ENCODE results near the gene CCDC32.
"Not testable (repeated sequence)": the region's sequence is repeated elsewhere in the genome, so short reads cannot be mapped to it uniquely, and the experiment has no call there.

Gene CCDC32, protein sequence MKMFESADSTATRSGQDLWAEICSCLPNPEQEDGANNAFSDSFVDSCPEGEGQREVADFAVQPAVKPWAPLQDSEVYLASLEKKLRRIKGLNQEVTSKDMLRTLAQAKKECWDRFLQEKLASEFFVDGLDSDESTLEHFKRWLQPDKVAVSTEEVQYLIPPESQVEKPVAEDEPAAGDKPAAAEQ

DNA sequence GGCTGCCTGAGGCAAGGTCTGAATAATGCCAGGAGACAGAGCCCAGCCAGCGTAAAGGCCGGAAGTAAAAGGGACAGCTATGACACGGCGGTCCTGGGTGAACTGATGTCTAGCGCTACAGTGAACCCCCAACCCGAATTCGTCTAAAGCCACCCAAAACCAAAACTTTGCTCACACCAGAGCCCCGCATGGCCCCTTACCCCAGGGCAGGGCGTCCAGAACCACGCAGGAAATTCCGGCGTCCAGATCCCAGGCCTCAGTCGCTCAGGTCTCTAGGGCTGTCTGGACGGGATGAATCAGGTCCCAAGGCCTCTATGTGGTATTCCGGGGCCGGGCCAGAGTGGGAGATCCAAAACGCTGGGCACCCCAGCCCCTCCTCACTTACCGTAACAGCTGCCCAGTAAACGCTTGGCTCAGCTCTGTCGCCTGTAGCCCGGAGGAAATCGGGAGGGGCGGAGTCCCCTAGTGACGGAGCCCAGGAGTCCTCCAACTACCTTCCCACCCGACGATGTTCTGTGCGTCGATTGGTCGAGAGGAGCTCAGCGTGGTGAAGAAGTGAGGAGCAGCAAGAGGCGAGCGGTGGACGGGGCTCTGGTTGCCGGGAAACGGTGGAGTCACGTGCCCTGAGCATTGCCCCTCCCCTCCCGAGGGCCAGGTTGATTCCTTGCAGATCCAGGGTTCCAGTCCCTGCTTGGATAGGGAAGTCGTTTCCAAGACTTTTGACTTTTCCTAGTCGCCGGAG is at the start of gene CCDC32:
TSS of gene CCDC32 (minus strand) at position 452 of the 742 bp plus-strand sequence. CDS start 2,027 bp downstream, outside the sequence.
- peak; percentile 98 for DNase-seq

DNA sequence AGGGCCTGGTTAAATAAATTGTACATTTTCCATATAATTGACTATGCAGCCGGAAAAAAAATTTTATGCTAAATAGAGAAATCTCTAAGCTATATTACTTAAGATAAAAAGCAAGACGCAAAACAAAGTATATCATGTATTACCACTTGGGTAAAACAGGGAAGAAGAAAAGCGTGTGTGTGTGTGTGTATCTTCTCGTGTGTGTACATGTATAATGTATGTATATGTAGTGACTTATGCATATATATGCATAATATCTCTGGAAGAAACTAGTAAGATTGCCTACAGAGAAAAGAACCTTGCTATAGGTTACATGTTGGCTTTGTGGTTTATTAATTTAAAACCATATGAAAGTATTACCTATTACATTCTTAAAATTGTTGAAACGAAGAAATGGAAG is 48.2 kb upstream of the CCDC32 start:
- no peak for DNase-seq

- DNase-seq, result no peak
Measured at GRCh38 chr15:40603935-40604334, 39.1 kb upstream of the CCDC32 start.

- DNase-seq, result no peak
Measured at GRCh38 chr15:40600956-40601355, 36.1 kb upstream of the CCDC32 start.

- no peak for DNase-seq
Measured at GRCh38 chr15:40598672-40599071, 33.8 kb upstream of the CCDC32 start.

DNA sequence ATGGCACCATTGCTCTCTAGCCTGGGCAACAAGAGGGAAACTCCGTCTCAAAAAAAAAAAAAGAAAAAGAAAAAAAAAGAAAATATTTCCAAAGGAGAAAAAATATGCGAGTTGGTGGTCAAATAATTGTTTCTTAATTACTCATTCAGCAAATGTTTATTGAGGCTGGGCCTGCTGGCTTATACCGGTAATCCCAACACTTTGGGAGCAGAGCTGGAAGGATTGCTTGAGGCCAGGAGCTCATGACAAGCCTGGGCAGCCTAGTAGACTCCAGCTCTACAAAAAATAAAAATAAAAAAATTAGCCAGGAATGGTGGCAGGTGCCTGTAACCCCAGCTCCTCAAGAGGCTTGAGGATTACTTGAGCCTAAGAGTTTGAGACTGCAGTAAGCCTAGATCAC is 33.3 kb upstream of the CCDC32 start:
- DNase-seq, result no peak

- DNase-seq, result no peak
Measured at GRCh38 chr15:40597024-40597423, 32.2 kb upstream of the CCDC32 start.

- DNase-seq, result no peak
Measured at GRCh38 chr15:40595773-40596172, 30.9 kb upstream of the CCDC32 start.

DNA sequence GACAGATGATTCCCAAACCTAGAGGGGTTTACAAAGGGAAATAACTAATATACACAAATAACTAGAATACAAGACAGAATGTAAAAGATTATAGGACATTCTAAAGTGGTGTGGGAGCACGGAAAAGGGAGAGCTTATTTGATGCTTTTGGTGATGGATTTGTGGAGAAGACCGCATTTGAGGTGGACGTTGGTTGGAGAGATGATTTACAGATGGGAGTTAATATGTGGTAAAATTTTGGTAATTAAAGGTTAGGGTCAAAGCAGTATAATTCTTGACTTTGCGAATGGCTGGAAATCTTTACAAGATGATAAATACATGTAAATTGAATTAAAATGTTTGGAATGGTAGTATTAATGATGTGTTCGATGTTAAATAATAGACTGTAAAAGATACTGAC is 30.4 kb upstream of the CCDC32 start:
- DNase-seq, result no peak

DNA sequence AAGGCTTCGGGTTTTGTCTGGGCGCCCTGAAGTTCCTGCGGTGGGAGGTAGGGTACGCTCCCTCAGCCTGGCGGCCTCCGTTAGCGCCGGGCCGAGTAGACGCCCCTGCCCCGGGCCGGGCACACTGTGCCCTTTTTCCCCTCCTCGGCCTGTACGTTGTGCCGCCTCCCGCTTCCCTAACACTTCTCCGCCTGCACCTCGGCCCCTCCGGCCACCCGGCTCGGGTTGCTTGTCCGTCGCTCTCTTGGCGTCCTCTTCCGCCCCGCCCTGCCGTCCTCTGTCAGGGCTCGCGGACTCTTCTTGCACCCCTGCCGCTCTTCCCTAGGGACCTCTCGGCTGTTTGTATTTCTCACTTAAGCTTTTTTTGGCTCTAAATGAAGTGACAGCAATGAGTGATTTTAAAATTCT is 29.6 kb upstream of the CCDC32 start:
- peak; percentile 70 for DNase-seq

DNA sequence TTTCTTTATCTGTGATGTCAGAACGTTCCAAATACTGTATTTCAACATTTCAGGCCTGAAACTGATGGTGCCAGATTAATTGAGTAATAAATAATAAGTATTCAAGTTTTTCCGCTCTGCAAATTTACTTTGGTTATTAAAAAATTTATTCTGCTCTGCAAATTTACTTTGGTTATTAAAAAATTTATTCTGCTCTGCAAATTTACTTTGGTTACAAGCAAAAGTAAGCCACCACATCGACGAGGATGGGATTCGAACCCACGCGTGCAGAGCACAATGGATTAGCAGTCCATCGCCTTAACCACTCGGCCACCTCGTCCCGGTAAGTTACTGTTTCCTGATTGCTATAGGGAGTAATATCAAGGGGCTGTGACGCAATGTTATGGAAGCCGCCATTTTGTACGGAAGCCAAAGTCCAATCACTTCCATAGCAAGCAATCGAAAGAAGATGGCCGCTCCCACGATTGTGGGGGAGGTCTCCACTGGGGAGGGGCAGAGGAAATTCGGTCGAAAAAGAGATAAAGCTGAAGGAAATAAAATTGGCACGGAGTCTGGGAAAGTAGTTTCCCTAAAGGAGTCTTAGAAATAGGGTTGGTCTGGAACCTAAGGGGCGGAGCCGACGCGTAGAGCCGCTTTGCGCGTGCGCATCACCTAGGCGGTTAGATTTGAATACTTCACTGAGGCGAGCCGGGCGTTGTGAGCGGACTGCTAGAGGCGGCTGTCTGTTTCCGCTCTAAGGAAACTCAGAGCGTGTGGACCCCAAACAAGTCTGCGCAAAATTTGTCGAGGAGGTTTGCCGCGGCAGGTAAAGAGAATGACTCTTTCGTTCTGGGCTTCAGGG is 29.0 kb upstream of the CCDC32 start, which contains the start of gene KNL1:
TSS of gene KNL1 (plus strand) at position 662 of the 841 bp plus-strand sequence. CDS start 8,683 bp downstream, outside the sequence.
- peak; percentile 95 for DNase-seq

GRCh38 chr15:40593165-40593564 is 28.3 kb upstream of the CCDC32 start:
- DNase-seq, result no peak

GRCh38 chr15:40591389-40591788 is 26.5 kb upstream of the CCDC32 start:
- DNase-seq, result no peak

DNA sequence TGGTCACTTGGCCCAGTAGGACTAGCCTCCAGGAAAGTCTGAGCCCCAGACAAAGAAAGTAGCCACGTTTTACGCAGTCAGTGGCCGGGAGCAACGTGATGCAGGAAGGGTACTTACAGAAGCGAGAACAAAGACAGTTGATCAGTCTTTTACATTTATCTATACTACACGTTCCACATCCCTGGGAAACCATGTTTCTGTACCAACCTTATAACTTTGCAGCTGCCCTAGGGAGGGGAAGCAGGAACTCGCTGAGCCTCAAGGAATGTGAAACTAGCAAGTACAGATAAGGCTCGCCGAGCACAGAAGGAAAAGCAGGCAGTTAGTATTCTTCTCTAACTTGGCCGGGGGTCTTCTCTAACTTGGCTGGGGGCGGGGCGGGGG is 25.8 kb upstream of the CCDC32 start:
- peak; percentile 9 for DNase-seq

- DNase-seq, result no peak
Measured at GRCh38 chr15:40584191-40584590, 19.3 kb upstream of the CCDC32 start.

DNA sequence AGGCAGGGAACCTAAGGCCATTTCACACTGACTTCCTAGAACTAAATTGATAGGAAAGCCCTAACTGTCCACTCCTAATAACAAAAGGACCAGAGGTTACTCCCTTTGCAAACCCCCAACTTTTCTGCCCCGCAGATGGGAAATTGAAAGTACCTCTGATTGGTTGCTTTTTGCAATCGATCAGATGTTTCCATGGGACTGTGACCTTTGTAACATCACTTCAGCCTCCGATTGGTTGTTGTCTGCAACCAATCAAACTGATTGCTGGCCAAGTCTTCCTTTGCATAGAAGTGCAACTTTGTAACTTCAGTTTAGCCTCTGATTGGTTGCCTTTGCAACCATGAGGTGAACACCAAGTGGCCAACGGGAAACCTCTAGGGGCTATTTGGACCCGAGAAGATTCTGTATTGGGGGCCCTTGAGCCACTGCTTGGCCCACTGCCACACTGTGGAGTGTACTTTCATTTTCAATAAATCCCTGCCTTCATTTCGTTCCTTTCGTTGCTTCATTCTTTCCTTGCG is 17.9 kb upstream of the CCDC32 start:
- no peak for DNase-seq

DNA sequence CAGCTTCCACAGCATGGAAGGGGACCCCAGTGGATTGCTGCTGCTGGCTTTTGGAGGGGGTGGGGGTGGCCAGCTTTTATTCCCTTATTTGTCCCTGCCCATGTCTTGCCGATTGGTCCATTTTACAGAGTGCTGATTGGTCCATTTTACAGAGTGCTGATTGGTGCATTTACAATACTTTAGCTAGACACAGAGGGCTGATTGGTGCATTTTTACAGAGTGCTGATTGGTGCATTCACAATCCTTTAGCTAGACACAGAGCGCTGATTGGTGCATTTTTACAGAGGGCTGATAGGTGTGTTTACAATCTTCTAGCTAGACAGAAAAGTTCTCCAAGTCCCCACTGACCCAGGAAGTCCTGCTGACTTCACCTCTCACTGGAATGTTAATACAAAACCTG is 17.0 kb upstream of the CCDC32 start:
- DNase-seq, result not testable (repeated sequence)

- no peak for DNase-seq
Measured at GRCh38 chr15:40578892-40579291, 14.1 kb upstream of the CCDC32 start.

DNA sequence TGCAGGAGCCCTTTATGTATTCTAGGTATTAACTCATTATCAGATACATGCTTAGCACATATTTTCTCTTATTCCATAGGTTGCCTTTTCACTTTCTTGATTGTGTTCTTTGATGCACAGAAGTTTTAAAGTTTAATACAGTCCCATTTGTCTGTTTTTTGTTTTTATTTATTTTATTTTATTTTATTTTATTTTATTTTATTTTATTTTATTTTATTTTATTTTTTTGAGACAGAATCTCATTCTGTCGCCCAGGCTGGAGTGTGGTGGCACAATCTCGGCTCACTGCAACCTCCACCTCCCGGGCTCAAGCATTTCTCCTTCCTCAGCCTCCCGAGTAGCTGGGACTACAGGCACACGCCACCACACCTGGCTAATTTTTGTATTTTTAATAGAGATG is 12.1 kb upstream of the CCDC32 start:
- not testable (repeated sequence) for DNase-seq

GRCh38 chr15:40575113-40575512 is 10.3 kb upstream of the CCDC32 start:
- no peak for DNase-seq

GRCh38 chr15:40569129-40569953 is 4.5 kb upstream of the CCDC32 start, which contains the start of gene RPUSD2:
TSS of gene RPUSD2 (plus strand) at chr15:40569299. CDS start at chr15:40569338, 39 bp downstream.
- peak; percentile 93 for DNase-seq

GRCh38 chr15:40567111-40567510 is 2.3 kb upstream of the CCDC32 start:
- DNase-seq, result no peak

Data from suppressor macrophage treated with lipopolysaccharide for 4 hours (primary cell).